ENCODE data around the gene SRSF8. TPM values are rescaled to one million over a fixed set of nuclear protein-coding genes. Genes with fewer than 3 reads are reported as not detected.

Gene SRSF8
- total and polyA plus RNA-seq, 2 donors (not counting 1 experiment from before 2014, with no cell fraction given) = 44.4 to 69.5 TPM

GRCh38 chr11:95103701-95104100 is 37.0 kb downstream of the SRSF8 start:
- no peak for DNase-seq
- H3K79me2 ChIP-seq (ENCODE audit: control insufficient read depth, insufficient read depth, low read length) = peaks cover 53% of the 10 kb centered on the region
- H3K4me3 Mint-ChIP-seq = no peak overlapping the region
- intact Hi-C loops (cut with micrococcal nuclease) = no loop called here
- H3K4me3 ChIP-seq (ENCODE audit: control extremely low read depth in 1 of 5, extremely low read depth in 1 of 5, insufficient read depth in 1 of 5, low read depth in 2 of 5, low read length in 4 of 5) = no peak overlapping the region
- H3K9ac ChIP-seq (ENCODE audit: low read length) = no peak overlapping the region
- H3K9me3 Mint-ChIP-seq (ENCODE audit: insufficient read depth) = no peaks in the 10 kb centered on the region
- peaks cover 0 to 5% of the 10 kb centered on the region in 2 experiments for H3K36me3 ChIP-seq (replicated peaks in 1 of 2; ENCODE audit: control extremely low read depth in 1 of 2, control insufficient read depth in 1 of 2, extremely low read depth in 1 of 2, insufficient read depth in 2 of 2, low read length in 1 of 2)
- WGBS (ENCODE audit: insufficient coverage) = 97% methylated on average over 4 of the region's 5 CpGs
- peaks cover 60% of the 10 kb centered on the region for H3K4me1 Mint-ChIP-seq
- no peaks in the 10 kb centered on the region for H3K27me3 ChIP-seq (replicated peaks in 1 of 4; ENCODE audit: control extremely low read depth in 1 of 4, control insufficient read depth in 3 of 4, insufficient read depth in 4 of 4, low read length in 3 of 4)
- H3K4me2 ChIP-seq (replicated peaks; ENCODE audit: low read depth, low read length, poor library complexity, severe bottlenecking) = no peak overlapping the region
- H2AFZ ChIP-seq (ENCODE audit: insufficient read depth, low read depth, low read length, poor library complexity, severe bottlenecking) = no peak overlapping the region
- peaks cover 9% of the 10 kb centered on the region for H4K20me1 ChIP-seq (ENCODE audit: control insufficient read depth, insufficient read depth, low read length, poor library complexity, severe bottlenecking)
- no peak overlapping the region for H3K27ac ChIP-seq (ENCODE audit: low read length in 2 of 2)
- no peaks in the 10 kb centered on the region for H3K27me3 Mint-ChIP-seq
- ATAC-seq (ENCODE audit: low read depth) = no peak
- H3K4me1 ChIP-seq (ENCODE audit: control insufficient read depth in 2 of 2, insufficient read depth in 2 of 2, low read length in 2 of 2) = peaks cover 33% of the 10 kb centered on the region in 2 donors
- ChIA-PET POLR2A (no interaction called here), CTCF (interaction anchor here (2.6 kb wide), 1 partner anchor 37 kb away, joined by 8 read pairs; the partner anchor contains the start of gene SRSF8)
- H3K9me3 ChIP-seq (ENCODE audit: control extremely low read depth in 1 of 3, control insufficient read depth in 2 of 3, insufficient read depth in 1 of 3, low read length in 2 of 3) = no peaks in the 10 kb centered on the region
- TF ChIP-seq EZH2 (IDR thresholded peaks at IDR 0.05; ENCODE audit: borderline replicate concordance, insufficient read depth, low read depth, low read length, poor library complexity, severe bottlenecking) (no peak), CTCF (IDR thresholded peaks at IDR 0.05) (no peak)
- no peak overlapping the region for H3K27ac Mint-ChIP-seq

DNA sequence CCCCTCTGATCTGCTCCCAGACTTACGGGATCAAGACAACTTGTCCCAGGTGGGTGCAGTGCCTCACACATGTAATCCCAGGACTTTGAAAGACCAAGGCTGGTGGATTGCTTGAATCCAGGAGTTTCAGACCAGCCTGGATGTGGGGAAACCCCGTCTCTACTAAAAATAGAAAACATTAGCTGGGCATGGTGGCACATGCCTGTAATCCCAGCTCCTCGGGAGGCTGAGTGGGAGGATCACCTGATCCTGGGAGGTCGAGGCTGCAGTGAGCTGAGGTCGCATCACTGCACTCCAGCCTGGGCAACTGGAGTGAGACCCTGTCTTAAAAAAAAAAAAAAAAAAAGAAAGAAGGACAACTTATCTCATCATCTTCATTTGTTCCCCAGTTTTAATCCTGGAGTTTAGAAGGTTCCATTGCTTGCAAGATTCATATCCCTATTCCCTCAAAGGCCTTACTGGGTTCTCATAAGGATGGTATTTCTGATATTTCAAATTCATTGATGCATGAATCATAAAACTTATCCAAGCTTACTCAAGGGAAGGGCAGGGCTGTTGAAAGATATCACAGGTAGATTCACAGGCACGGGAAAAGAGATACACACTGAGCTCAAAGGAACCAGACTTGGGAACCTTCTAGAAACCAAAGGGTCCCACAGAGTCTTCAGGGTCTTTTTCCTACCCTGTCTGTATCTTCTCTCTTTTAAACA is 37.6 kb downstream of the SRSF8 start:
- DNase-seq (no peak), ATAC-seq (ENCODE audit: low read depth) (no peak)
- Mint-ChIP-seq H3K4me1 (peaks cover 60% of the 10 kb centered on the region), H3K4me3 (no peak overlapping the region), H3K27me3 (no peaks in the 10 kb centered on the region), H3K9me3 (ENCODE audit: insufficient read depth) (no peaks in the 10 kb centered on the region), H3K27ac (no peak overlapping the region)
- Histone ChIP-seq H3K9me3 (ENCODE audit: control extremely low read depth in 1 of 3, control insufficient read depth in 2 of 3, insufficient read depth in 1 of 3, low read length in 2 of 3) (no peaks in the 10 kb centered on the region), H3K4me1 (ENCODE audit: control insufficient read depth in 2 of 2, insufficient read depth in 2 of 2, low read length in 2 of 2) (peaks cover 34 to 36% of the 10 kb centered on the region in 2 donors), H3K27me3 (replicated peaks in 1 of 4; ENCODE audit: control extremely low read depth in 1 of 4, control insufficient read depth in 3 of 4, insufficient read depth in 4 of 4, low read length in 3 of 4) (no peaks in the 10 kb centered on the region), H3K4me3 (ENCODE audit: control extremely low read depth in 1 of 5, extremely low read depth in 1 of 5, insufficient read depth in 1 of 5, low read depth in 2 of 5, low read length in 4 of 5) (no peak overlapping the region), H3K27ac (ENCODE audit: low read length in 2 of 2) (no peak overlapping the region), H3K36me3 (replicated peaks in 1 of 2; ENCODE audit: control extremely low read depth in 1 of 2, control insufficient read depth in 1 of 2, extremely low read depth in 1 of 2, insufficient read depth in 2 of 2, low read length in 1 of 2) (peaks cover 0 to 9% of the 10 kb centered on the region in 2 experiments), H3K79me2 (ENCODE audit: control insufficient read depth, insufficient read depth, low read length) (peaks cover 50% of the 10 kb centered on the region), H3K9ac (ENCODE audit: low read length) (no peak overlapping the region), H3K4me2 (replicated peaks; ENCODE audit: low read depth, low read length, poor library complexity, severe bottlenecking) (no peak overlapping the region), H4K20me1 (ENCODE audit: control insufficient read depth, insufficient read depth, low read length, poor library complexity, severe bottlenecking) (peaks cover 3% of the 10 kb centered on the region), H2AFZ (ENCODE audit: insufficient read depth, low read depth, low read length, poor library complexity, severe bottlenecking) (no peak overlapping the region)
- CTCF ChIA-PET = interaction anchor here (2.6 kb wide), 1 partner anchor 37 kb away, joined by 8 read pairs; the partner anchor contains the start of gene SRSF8
- intact Hi-C loops (cut with micrococcal nuclease) = no loop called here
- POLR2A ChIA-PET = no interaction called here
- no peak for TF ChIP-seq EZH2 (IDR thresholded peaks at IDR 0.05; ENCODE audit: borderline replicate concordance, insufficient read depth, low read depth, low read length, poor library complexity, severe bottlenecking)
- no peak for TF ChIP-seq CTCF (IDR thresholded peaks at IDR 0.05)
- 91% methylated on average over 6 of the region's 6 CpGs for WGBS (ENCODE audit: insufficient coverage)

Measured in B cell (primary cell).